OCI-LY7 (cell line): ENCODE measurements around the gene KDM5C.

Experiments used
- CTCF ChIP-seq: fragments of 200-600 bp; sonication (generic); conservative IDR thresholded peaks from 2 replicates; pipeline ENCODE4 v1.5.1; 2014; ENCODE audit warnings: mild to moderate bottlenecking, antibody characterized with exemption, low read length, moderate library complexity, mixed read lengths
- EZH2phosphoT487 ChIP-seq: fragments of 200-600 bp; sonication (generic); IDR thresholded peaks from 2 replicates; pipeline ENCODE4 v1.6.1; 2018; ENCODE audit warnings: low read depth, borderline replicate concordance, mild to moderate bottlenecking, mixed run types, antibody characterized with exemption, low read length, moderate library complexity, mixed read lengths

DNA sequence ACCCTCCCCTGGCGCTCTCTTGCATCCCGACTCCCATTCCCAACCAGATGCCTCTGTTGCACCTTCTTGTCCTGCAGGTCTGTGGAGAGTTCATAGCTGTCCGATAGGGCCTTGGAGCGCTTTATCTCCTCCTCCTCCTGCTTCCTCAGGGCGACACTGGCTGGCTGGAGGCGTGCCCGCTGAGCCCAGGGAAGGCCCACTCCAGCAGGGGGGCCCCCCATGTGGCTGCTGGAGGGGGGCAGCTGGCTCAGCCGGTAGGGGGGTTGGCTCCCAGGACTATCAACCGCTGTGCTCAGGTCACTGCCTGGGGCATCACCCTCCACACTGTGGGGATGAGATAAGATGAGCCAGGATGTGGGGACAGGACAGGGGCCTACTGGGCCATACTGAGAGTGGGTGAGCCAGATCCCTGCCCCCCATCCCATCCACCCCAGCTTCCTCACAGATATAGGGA lies 30.8 kb upstream of the KDM5C start:
- no peak for TF ChIP-seq CTCF
- TF ChIP-seq EZH2phosphoT487: no peak
